Stimulated activated naive CD8-positive, alpha-beta T cell treated with anti-CD3 and anti-CD28 coated beads, Interleukin-15, Interleukin-2, amounts not matched to agents 100 ng/mL and 50 ng/mL, for 24 hours (primary cell): Measurements from ENCODE around the gene CCDC187.
"Not testable (repeated sequence)": the region's sequence is repeated elsewhere in the genome, so short reads cannot be mapped to it uniquely, and the experiment has no call there.

Source experiments
- H3K27ac Mint-ChIP-seq: one replicate; pipeline ENCODE4 v1.8.0; 2021; ENCODE audit warnings: mild to moderate bottlenecking, mixed read lengths
- H3K27me3 Mint-ChIP-seq: one replicate; pipeline ENCODE4 v1.8.0; 2021; ENCODE audit warnings: mixed read lengths
- H3K36me3 Mint-ChIP-seq: one replicate; pipeline ENCODE4 v1.8.0; 2021; ENCODE audit warnings: low read depth, mixed read lengths
- H3K4me1 Mint-ChIP-seq: one replicate; pipeline ENCODE4 v1.8.0; 2021; ENCODE audit warnings: low read depth, mixed read lengths
- H3K4me3 Mint-ChIP-seq: one replicate; pipeline ENCODE4 v1.8.0; 2021; ENCODE audit warnings: mild to moderate bottlenecking, mixed read lengths
- H3K9me3 Mint-ChIP-seq: one replicate; pipeline ENCODE4 v1.8.0; 2021; ENCODE audit warnings: mixed read lengths

The CCDC187 gene

DNA sequence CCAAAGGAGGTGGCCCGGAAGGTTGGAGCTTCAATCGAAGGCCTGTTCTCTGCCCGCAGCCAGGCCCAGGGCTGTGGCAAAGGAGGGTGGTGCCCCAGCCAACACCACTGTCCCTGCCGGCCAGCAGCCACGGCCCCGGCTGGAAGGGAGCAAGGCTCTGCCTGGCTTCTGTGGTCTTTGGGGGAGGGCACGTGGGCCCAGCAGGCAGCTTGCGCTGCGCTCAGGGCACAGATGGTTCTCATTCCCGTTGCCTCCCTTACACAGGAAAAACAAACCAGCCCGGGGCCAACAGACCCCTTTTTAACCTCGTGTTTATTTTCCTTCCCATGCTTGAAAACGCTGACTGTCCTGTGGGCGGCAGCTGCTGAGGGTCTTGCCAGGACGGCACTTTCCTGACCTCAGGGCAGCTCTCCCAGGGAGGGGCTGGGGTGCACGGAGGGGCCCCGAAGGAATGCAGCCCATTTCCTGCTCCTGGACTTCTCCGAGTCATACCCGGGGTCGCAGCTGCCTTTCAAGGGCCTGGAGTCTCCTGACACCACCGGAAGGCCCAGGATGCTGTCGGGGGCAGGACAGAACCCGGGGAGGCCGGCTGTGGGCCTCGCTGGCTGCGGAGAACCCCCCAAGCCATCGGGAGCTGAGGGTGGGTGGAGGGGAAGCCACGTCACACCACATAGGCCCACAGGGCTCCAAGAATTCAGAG is 22.3 kb upstream of the CCDC187 start:
- Mint-ChIP-seq H3K27ac (no peak overlapping the region), H3K36me3 (no peaks in the 10 kb centered on the region), H3K4me3 (no peak overlapping the region), H3K9me3 (no peaks in the 10 kb centered on the region), H3K4me1 (no peaks in the 10 kb centered on the region), H3K27me3 (no peaks in the 10 kb centered on the region)

DNA sequence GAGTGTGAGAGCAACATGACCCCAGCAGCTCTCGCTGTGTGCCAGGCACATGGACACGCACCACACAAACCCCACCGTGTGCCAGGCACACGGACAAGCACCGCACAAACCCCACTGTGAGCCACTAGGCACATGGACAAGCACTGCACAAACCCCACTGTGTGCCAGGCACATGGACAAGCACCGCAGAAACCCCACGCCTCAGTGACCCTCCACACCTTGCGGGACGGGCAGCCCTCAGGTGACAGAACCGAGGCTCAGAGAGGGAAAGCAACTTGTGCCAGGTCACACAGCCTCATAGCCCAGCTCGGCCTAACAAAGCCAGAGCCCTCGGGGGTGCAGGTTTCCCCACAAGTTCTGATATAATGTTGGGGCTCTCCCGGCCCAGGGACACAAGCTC is 21.5 kb upstream of the CCDC187 start:
- H3K9me3 Mint-ChIP-seq: no peaks in the 10 kb centered on the region
- no peaks in the 10 kb centered on the region for H3K27me3 Mint-ChIP-seq
- H3K36me3 Mint-ChIP-seq: no peaks in the 10 kb centered on the region
- H3K4me3 Mint-ChIP-seq: no peak overlapping the region
- no peaks in the 10 kb centered on the region for H3K4me1 Mint-ChIP-seq
- H3K27ac Mint-ChIP-seq: no peak overlapping the region

DNA sequence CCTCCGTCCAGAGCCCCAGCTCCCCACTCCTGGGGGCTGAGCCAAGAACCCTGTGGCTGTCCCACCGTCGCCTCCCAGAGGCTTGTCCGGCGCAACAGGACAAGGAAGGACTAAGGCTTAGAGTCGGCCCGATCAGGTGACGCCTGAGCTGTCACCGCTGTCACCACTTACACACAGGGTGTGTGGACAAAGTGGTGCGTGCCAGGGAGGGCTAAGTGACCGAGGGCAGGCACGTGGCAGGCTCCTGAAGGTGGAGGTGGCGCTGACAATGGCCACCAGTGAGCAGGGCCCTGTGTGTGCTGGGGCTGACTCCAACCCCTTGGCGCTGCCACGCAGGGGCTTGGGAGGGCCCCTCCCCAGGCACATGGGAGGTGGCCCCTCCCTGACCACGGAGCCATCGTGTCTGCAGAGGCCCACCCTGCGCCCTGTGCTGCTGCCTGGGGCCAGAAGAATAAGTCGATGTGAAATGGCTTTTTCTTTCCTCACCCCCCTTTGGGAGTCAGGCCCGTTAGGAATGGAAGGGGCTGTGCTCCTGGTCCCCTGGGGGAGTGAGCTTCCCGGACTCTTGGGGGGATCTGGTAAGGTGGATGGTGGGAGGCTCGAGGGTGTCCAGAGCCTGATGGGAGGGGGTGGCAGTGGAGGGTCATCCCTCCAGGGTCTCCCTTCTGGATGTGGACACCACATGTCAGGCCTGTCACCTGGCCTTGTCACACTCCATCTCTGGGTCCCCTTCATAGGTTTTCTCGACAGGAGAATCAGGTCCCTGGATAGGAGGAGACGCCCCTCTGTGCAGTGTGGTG is 20.8 kb upstream of the CCDC187 start:
- Mint-ChIP-seq H3K9me3 (no peaks in the 10 kb centered on the region), H3K27ac (no peak overlapping the region), H3K4me1 (no peaks in the 10 kb centered on the region), H3K36me3 (no peaks in the 10 kb centered on the region), H3K27me3 (no peaks in the 10 kb centered on the region), H3K4me3 (no peak overlapping the region)

DNA sequence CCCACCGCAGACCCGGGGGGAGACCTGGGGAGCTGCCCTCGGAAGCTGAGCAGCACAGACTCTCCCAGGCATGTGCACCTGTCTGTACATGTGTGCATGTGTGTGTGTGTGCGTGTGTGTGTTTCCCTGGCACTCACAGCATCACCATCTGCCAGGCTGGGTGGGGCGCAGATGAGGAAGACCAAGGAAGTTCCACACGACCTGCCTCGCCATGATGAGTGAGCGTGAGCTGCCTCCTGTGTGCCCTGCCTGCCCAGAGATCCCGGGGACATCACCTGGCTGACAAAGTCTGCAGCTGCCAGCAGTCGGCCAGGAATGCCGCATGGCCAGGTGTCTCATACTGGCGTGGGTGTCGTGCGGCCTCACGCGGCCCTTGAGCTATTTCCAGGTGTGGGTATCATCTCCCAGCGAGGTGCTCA is 19.5 kb upstream of the CCDC187 start:
- no peaks in the 10 kb centered on the region for H3K9me3 Mint-ChIP-seq
- no peaks in the 10 kb centered on the region for H3K4me1 Mint-ChIP-seq
- H3K27me3 Mint-ChIP-seq: no peaks in the 10 kb centered on the region
- H3K4me3 Mint-ChIP-seq: no peak overlapping the region
- H3K36me3 Mint-ChIP-seq: no peaks in the 10 kb centered on the region
- no peak overlapping the region for H3K27ac Mint-ChIP-seq

DNA sequence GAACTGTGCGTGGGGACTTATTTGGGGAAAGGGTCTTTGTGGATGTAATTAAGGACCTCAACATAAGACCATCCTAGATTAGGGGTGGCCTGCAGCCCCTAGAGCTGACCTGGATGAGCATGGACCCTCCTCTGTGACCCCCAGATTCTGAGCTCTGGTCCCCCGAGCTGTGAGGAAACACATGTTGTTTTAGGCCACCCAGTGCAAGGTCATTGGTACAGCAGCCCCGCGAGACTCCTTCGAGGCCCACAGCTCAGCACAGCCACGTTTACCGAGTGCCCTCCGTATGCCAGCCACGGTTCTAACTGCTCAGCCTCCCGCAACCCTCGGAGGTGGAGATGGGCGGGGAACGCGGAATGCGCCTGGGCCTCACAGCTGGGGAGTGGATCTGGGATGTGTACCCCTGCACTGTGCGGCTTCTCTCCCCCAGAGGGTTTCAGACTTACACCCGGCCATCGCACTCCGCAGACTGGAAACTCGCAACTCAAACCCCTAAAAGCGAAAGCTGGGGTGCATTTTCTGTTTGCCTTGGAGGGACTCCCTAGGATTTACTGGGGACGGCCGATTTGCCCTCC is 18.9 kb upstream of the CCDC187 start:
- no peaks in the 10 kb centered on the region for H3K4me1 Mint-ChIP-seq
- H3K4me3 Mint-ChIP-seq: no peak overlapping the region
- no peaks in the 10 kb centered on the region for H3K9me3 Mint-ChIP-seq
- no peak overlapping the region for H3K27ac Mint-ChIP-seq
- H3K36me3 Mint-ChIP-seq: no peaks in the 10 kb centered on the region
- H3K27me3 Mint-ChIP-seq: no peaks in the 10 kb centered on the region

DNA sequence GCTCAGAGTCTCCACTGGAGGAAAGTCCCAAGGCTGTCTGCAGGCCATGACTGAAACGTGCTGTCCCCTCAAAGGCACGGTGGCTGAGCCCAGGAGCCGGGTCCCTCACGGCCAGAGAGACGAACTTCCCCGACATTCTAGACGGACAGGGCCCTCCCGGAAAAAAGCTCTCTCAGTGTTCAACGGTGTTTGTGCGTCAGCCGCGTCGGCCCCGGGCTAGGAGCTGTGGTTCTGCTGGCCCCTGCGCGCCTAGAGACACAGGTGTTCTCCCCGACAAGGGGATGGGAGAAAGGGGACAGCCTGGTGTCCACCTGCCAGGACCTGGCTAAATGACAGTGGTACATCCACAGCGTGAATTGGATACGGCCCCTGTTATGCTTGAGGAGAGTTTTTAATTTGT is 17.7 kb upstream of the CCDC187 start:
- H3K4me1 Mint-ChIP-seq: no peaks in the 10 kb centered on the region
- no peaks in the 10 kb centered on the region for H3K36me3 Mint-ChIP-seq
- no peaks in the 10 kb centered on the region for H3K9me3 Mint-ChIP-seq
- H3K4me3 Mint-ChIP-seq: no peak overlapping the region
- no peaks in the 10 kb centered on the region for H3K27me3 Mint-ChIP-seq
- H3K27ac Mint-ChIP-seq: no peak overlapping the region

DNA sequence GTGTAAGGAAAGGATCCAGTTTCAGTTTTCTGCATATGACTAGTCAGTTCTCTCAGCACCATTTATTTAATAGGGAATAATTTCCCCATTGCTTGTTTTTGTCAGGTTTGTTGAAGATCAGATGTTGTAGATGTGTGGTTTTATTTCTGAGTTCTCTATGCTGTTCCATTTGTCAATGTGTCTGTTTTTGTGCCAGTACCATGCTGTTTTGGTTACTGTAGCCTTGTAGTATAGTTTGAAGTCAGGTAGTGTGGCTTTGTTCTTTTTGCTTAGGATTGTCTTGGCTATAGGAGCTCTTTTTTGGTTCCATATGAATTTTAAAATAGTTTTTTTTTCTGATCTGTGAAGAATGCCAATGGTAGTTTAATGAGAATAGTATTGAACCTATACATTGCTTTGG is 17.1 kb upstream of the CCDC187 start:
- H3K36me3 Mint-ChIP-seq, H3K27ac Mint-ChIP-seq, H3K9me3 Mint-ChIP-seq, H3K4me3 Mint-ChIP-seq, H3K4me1 Mint-ChIP-seq, H3K27me3 Mint-ChIP-seq: not testable (repeated sequence)

DNA sequence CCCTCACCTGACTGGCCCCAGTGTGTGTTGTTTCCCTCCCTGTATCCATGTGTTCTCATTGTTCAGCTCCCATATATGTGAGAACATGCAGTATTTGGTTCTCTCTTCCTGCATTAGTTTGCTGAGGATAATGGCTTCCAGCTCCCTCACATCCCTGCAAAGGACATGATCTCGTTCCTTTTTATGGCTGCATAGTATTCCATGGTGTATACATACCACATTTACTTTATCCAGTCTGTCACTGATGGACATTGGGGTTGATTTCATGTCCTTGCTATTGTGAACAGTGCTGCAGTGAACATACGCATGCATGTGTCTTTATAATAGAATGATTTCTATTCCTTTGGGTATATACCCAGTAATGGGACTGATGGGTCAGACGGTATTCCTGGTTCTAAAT is 16.1 kb upstream of the CCDC187 start:
- not testable (repeated sequence) for H3K4me1 Mint-ChIP-seq, H3K27ac Mint-ChIP-seq, H3K36me3 Mint-ChIP-seq, H3K27me3 Mint-ChIP-seq, H3K9me3 Mint-ChIP-seq, H3K4me3 Mint-ChIP-seq

DNA sequence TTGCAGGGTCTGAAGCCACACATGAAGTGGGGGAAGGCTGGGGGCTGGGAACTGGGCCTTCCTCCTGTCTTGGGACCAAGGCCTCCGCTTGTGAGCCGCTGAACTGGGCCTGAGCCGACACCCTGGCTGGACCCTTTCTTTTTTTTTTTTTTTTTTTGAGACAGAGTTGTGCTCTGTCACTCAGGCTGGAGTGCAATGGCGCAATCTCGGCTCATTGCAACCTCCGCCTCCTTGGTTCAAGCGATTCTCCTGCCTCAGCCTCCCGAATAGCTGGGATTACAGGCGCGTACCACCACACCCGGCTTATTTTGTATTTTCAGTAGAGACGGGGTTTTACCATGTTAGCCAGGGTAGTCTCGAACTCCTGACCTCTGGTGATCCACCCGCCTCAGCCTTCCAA is 15.3 kb upstream of the CCDC187 start:
- not testable (repeated sequence) for H3K27me3 Mint-ChIP-seq, H3K36me3 Mint-ChIP-seq, H3K27ac Mint-ChIP-seq, H3K4me1 Mint-ChIP-seq, H3K4me3 Mint-ChIP-seq
- H3K9me3 Mint-ChIP-seq: peaks cover 11% of the 10 kb centered on the region

DNA sequence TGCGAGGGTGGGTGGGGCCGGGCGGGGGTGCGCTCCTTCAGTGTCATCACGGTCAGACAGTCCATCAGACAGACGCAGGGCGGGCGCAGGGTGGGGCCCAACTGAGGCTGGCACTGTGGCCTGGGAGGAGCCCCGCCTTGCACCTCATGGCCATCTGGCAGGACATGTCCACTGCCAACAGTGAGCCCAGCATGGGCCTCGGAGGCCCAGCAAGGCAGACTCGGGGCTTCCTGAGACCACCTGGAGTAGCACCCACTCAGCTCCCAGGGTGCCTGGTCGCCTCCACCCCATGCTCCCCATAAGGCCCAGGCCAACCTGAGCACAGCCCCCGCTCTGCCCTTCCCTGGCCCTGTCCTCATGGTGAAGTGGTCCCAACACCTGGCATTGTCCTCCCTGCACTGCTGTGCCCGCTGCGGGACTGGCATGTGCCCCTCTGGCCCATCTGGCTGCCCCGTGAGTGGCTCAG is 14.9 kb upstream of the CCDC187 start:
- peaks cover 5% of the 10 kb centered on the region for H3K36me3 Mint-ChIP-seq
- no peak overlapping the region for H3K27ac Mint-ChIP-seq
- H3K27me3 Mint-ChIP-seq: peaks cover 4% of the 10 kb centered on the region
- peaks cover 8% of the 10 kb centered on the region for H3K4me1 Mint-ChIP-seq
- peaks cover 11% of the 10 kb centered on the region for H3K9me3 Mint-ChIP-seq
- H3K4me3 Mint-ChIP-seq: no peak overlapping the region

DNA sequence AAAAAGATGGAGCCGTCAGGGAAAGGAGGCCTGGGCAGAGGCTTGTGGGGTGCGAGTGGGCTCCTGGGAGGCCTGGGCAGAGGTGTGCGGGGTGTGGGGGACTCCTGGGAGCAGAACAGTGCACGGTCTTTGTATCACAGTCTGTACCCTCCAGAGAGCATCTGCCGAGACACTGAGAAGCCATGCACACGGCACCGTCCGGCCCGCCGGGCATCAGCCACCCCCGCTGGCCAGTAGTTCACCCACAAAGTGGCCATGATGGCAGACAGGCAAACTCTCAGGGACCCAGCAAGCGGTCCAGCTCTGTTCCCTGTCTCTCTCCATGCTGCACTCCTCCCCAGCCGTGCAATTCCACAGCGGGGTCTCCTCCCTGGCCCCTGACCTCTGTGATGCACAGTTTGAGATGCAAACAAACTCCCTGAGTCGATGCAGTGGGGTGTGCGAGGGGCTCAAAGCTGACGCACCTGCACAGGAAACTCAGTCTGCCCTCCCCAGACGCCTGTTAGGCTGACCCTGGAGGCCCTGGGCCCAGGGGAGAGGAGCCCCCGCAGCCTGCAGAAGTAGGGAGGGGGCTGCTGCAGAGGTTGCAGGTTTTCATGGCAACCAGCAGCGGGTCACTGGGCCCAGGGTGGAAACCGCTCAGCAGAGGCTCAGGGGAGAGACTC is 14.3 kb upstream of the CCDC187 start:
- H3K4me3 Mint-ChIP-seq: no peak overlapping the region
- peaks cover 11% of the 10 kb centered on the region for H3K9me3 Mint-ChIP-seq
- H3K27me3 Mint-ChIP-seq: peaks cover 4% of the 10 kb centered on the region
- no peak overlapping the region for H3K27ac Mint-ChIP-seq
- H3K36me3 Mint-ChIP-seq: peaks cover 5% of the 10 kb centered on the region
- peaks cover 8% of the 10 kb centered on the region for H3K4me1 Mint-ChIP-seq

DNA sequence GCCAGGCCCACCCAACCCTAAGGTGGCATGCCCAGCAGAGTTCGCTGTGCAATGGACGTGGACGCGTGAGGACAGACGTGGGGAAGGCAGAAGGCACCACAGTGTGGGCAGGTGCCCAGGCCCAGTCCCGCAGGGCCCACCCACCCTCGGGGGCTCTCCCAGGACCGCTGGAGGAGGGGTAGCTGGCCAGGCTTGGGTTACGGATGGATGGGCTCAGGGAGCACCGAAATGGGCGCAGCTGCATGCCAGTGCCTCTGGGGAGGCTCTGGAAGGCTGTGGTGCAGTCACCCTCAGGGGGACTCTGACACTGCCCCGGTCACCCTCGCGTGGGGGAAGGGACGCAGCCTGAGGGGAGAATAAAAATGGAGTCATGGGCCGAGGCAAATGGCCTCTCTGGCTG is 13.8 kb upstream of the CCDC187 start:
- Mint-ChIP-seq H3K27ac (no peak overlapping the region), H3K27me3 (peaks cover 4% of the 10 kb centered on the region), H3K4me3 (no peak overlapping the region), H3K36me3 (peaks cover 5% of the 10 kb centered on the region), H3K9me3 (peaks cover 11% of the 10 kb centered on the region), H3K4me1 (peaks cover 8% of the 10 kb centered on the region)

DNA sequence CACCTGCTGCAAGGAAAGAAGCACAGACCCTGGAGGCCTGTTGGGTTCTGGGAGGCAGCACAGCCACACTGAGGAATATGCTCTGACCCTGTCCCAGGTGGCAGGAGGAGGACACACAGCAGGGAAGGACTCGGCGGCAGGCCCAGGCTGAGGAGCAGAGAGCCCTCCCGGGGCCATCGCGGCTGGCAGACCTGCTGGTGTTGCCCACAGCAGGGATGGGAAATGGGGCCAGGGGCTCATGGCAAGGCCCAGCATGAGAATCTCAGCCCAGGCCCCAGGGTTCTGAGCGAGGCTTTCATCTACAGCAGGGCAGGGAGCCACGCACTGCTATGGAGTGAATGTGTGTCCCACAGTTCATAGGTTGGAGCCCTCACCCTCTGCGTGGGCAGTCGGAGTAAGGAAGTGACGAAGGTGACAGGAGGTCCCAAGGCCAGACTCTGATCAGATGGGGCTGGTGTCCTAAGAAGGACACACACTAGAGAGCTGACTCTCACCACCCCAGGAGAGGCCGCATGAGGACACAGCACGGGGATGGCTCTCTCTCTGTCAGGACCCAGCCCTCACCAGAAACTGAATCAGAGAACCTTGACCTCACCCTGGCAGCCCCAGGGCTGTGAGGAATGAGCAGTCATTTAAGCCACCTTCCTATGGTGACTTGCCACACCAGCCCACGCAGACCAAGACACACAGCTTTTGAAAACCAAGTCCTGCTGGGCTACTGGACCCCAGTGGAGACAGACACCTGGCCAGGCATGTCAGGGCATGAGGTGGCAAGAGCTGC is 13.2 kb upstream of the CCDC187 start:
- peak overlapping the region; percentile 75 for H3K27ac Mint-ChIP-seq
- H3K36me3 Mint-ChIP-seq: peaks cover 5% of the 10 kb centered on the region
- no peak overlapping the region for H3K4me3 Mint-ChIP-seq

DNA sequence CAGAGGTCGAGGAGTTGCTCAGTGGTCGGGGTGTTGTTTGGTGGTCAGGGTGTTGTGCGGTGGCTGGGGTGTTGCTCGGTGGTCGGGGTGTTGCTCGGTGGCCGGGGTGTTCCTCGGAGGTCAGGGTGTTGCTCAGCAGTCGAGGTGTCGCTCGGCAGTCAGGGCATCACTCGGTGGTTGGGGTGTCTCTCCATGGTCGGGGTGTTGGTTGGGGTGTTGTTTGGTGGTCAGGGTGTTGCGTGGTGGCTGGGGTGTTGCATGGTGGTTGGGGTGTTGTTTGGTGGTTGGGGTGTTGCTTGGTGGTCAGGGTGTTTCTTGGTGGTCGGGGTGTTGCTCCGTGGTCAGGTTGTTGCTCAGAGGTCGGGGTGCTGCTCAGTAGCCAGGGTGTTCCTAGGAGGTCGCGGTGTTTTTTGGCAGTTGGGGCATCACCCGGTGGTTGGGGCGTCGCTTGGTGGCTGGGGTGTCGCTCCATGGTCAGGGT is 12.4 kb upstream of the CCDC187 start:
- peak overlapping the region; percentile 75 for H3K27ac Mint-ChIP-seq
- peaks cover 5% of the 10 kb centered on the region for H3K36me3 Mint-ChIP-seq
- peaks cover 8% of the 10 kb centered on the region for H3K4me1 Mint-ChIP-seq
- H3K4me3 Mint-ChIP-seq: no peak overlapping the region
- peaks cover 4% of the 10 kb centered on the region for H3K27me3 Mint-ChIP-seq
- peaks cover 11% of the 10 kb centered on the region for H3K9me3 Mint-ChIP-seq

More for the DNA sequence above, 13.2 kb upstream of the CCDC187 start:
- peaks cover 8% of the 10 kb centered on the region for H3K4me1 Mint-ChIP-seq
- H3K27me3 Mint-ChIP-seq: peaks cover 4% of the 10 kb centered on the region
- H3K9me3 Mint-ChIP-seq: peaks cover 11% of the 10 kb centered on the region
